SU-DHL-6 (cell line): ENCODE measurements around the gene HOXA10.

ENCODE experiments used
- CTCF ChIP-seq: fragments of 200-600 bp; sonication (generic); IDR thresholded peaks from one replicate; pipeline ENCODE4 v1.5.1; 2017; ENCODE audit warnings: antibody characterized with exemption, mild to moderate bottlenecking, low read length, moderate library complexity; ENCODE audit not compliant: insufficient read depth, poor library complexity, severe bottlenecking
- EZH2phosphoT487 ChIP-seq: fragments of 200-600 bp; sonication (generic), shearing (Covaris generic); conservative IDR thresholded peaks from 2 replicates; pipeline ENCODE4 v1.6.1; 2018; ENCODE audit warnings: mild to moderate bottlenecking, antibody characterized with exemption, low read length, moderate library complexity, mixed read lengths

- TF ChIP-seq EZH2phosphoT487 (no peak), CTCF (no peak)
Observed at GRCh38 chr7:27128034-27128433, 46.1 kb downstream of the HOXA10 start.
